HepG2 (cell line): ENCODE measurements around the gene TIAM2. TPM values are rescaled to one million over a fixed set of nuclear protein-coding genes. Genes with fewer than 3 reads are reported as not detected.

Source experiments
- CREB3 ChIP-seq: sonication (generic); formaldehyde crosslinking; IDR thresholded peaks from 2 replicates; pipeline ENCODE4 v1.5.0; 2020; ENCODE audit warnings: missing genetic modification reagents
- CREM ChIP-seq, 2 experiments: sonication (generic) in 1 of 2; formaldehyde crosslinking in 1 of 2; IDR thresholded peaks; 2 replicates each; pipeline versions ENCODE4 v1.4.0 to v1.6.1; 2016 to 2020; ENCODE audit warnings: antibody characterized with exemption in 1 of 2, mild to moderate bottlenecking in 1 of 2, missing genetic modification reagents in 1 of 2
- ETS1 ChIP-seq: sonication (generic); formaldehyde crosslinking; IDR thresholded peaks from 2 replicates; pipeline ENCODE4 v1.4.0; 2020; ENCODE audit warnings: missing genetic modification reagents
- FLYWCH1 ChIP-seq: sonication (generic); formaldehyde crosslinking; IDR thresholded peaks from 2 replicates; pipeline ENCODE4 v1.8.1; 2023; ENCODE audit warnings: mild to moderate bottlenecking, missing genetic modification reagents
- FOXK1 ChIP-seq: sonication (generic); formaldehyde crosslinking; IDR thresholded peaks from 2 replicates; pipeline ENCODE4 v1.4.0; 2020; ENCODE audit warnings: low read depth, missing genetic modification reagents, borderline replicate concordance
- IKZF4 ChIP-seq: sonication (generic); formaldehyde crosslinking; IDR thresholded peaks from 2 replicates; pipeline ENCODE4 v1.5.1; 2020; ENCODE audit warnings: borderline replicate concordance, mild to moderate bottlenecking, low read depth, missing genetic modification reagents; ENCODE audit errors: not compliant biosample characterization
- IRF2 ChIP-seq: IDR thresholded peaks from 2 replicates; pipeline ENCODE4 v1.6.1; 2018; ENCODE audit warnings: missing genetic modification reagents, missing compliant biosample characterization
- MXD4 ChIP-seq: IDR thresholded peaks from 2 replicates; pipeline ENCODE4 v1.6.1; 2016; ENCODE audit warnings: mild to moderate bottlenecking, missing biosample characterization, missing genetic modification reagents
- MZF1 ChIP-seq: sonication (generic); formaldehyde crosslinking; IDR thresholded peaks from 2 replicates; pipeline ENCODE4 v1.8.1; 2023; ENCODE audit warnings: mild to moderate bottlenecking, missing genetic modification reagents, borderline replicate concordance
- NFIB ChIP-seq: sonication (generic); formaldehyde crosslinking; IDR thresholded peaks from 2 replicates; pipeline ENCODE4 v1.9.0; 2021; ENCODE audit warnings: missing genetic modification reagents, mild to moderate bottlenecking, borderline replicate concordance
- PITX1 ChIP-seq: sonication (generic); formaldehyde crosslinking; IDR thresholded peaks from 2 replicates; pipeline ENCODE4 v1.5.1; 2020; ENCODE audit warnings: mild to moderate bottlenecking, missing genetic modification reagents
- POGZ ChIP-seq: sonication (generic); formaldehyde crosslinking; IDR thresholded peaks from 2 replicates; pipeline ENCODE4 v1.4.0; 2020; ENCODE audit warnings: mild to moderate bottlenecking, missing genetic modification reagents
- RAD21 ChIP-seq: fragments of 450-650 bp; formaldehyde crosslinking; IDR thresholded peaks from 2 replicates; pipeline ENCODE4 v1.5.0; 2020; ENCODE audit warnings: mild to moderate bottlenecking
- RXRB ChIP-seq: IDR thresholded peaks from 2 replicates; pipeline ENCODE4 v1.6.1; 2016; ENCODE audit warnings: borderline replicate concordance, missing genetic modification reagents, missing compliant biosample characterization
- SAFB2 ChIP-seq: sonication (generic); formaldehyde crosslinking; IDR thresholded peaks from 2 replicates; pipeline ENCODE4 v1.5.1; 2020; ENCODE audit warnings: missing genetic modification reagents, low read depth, mild to moderate bottlenecking, borderline replicate concordance
- ZEB1 ChIP-seq: IDR thresholded peaks from 2 replicates; pipeline ENCODE4 v1.6.1; 2012; ENCODE audit warnings: mild to moderate bottlenecking, low read depth, inconsistent platforms; ENCODE audit not compliant: insufficient replicate concordance
- ZFAT ChIP-seq: sonication (generic); formaldehyde crosslinking; conservative IDR thresholded peaks from 2 replicates; pipeline ENCODE4 v1.8.1; 2023; ENCODE audit warnings: missing genetic modification reagents, inconsistent platforms
- ZFY ChIP-seq: sonication (generic); formaldehyde crosslinking; IDR thresholded peaks from 2 replicates; pipeline ENCODE4 v1.4.0; 2020; ENCODE audit warnings: missing genetic modification reagents
- ZNF12 ChIP-seq: sonication (generic); formaldehyde crosslinking; IDR thresholded peaks from 2 replicates; pipeline ENCODE4 v1.5.0; 2020; ENCODE audit warnings: missing genetic modification reagents
- ZNF138 ChIP-seq: sonication (generic); formaldehyde crosslinking; IDR thresholded peaks from 2 replicates; pipeline ENCODE4 v1.5.0; 2020; ENCODE audit warnings: mild to moderate bottlenecking, low read depth, missing genetic modification reagents
- ZNF350 ChIP-seq: sonication (generic); formaldehyde crosslinking; IDR thresholded peaks from 2 replicates; pipeline ENCODE4 v1.4.0; 2020; ENCODE audit warnings: mild to moderate bottlenecking, low read depth, missing genetic modification reagents, borderline replicate concordance
- ZNF414 ChIP-seq: sonication (generic); formaldehyde crosslinking; IDR thresholded peaks from 2 replicates; pipeline ENCODE4 v1.5.0; 2020; ENCODE audit warnings: missing genetic modification reagents
- ZNF451 ChIP-seq: sonication (generic); formaldehyde crosslinking; IDR thresholded peaks from 2 replicates; pipeline ENCODE4 v1.5.0; 2020; ENCODE audit warnings: mild to moderate bottlenecking, missing genetic modification reagents
- ZNF724P ChIP-seq: sonication (generic); formaldehyde crosslinking; IDR thresholded peaks from 2 replicates; pipeline ENCODE4 v1.8.0; 2022; ENCODE audit warnings: missing genetic modification reagents, borderline replicate concordance
- ZNF772 ChIP-seq: sonication (generic); formaldehyde crosslinking; IDR thresholded peaks from 2 replicates; pipeline ENCODE4 v1.5.0; 2020; ENCODE audit warnings: mild to moderate bottlenecking, missing genetic modification reagents
- ZNF850 ChIP-seq: sonication (generic); formaldehyde crosslinking; conservative IDR thresholded peaks from 2 replicates; pipeline ENCODE4 v1.9.0; 2021; ENCODE audit warnings: mild to moderate bottlenecking, missing genetic modification reagents
- polyA plus RNA-seq, 8 experiments: library from polyadenylated mRNA; depleted of rRNA in 3 of 8; stranded (reverse) in 7 of 8; unstranded in 1 of 8; fragments of >200 nt; fragmentation: Illumina TruSeq in 4 of 8; extraction: Trizol in 4 of 8; gene quantifications; 2 replicates each; pipeline versions ENCODE4 v1.2.1 to v1.2.3, GENCODE V29; 2011 to 2016; ENCODE audit warnings: low read depth in 4 of 8, missing spikeins in 1 of 8, mixed read lengths in 1 of 8; ENCODE audit not compliant: insufficient read depth in 1 of 8
- total RNA-seq, 5 experiments: library from RNA; depleted of rRNA; stranded (reverse); fragments of >200 nt; fragmentation: Illumina TruSeq; extraction: Trizol; gene quantifications; 2 replicates each; pipeline ENCODE4 v1.2.3, GENCODE V29; 2016; ENCODE audit warnings: low read depth in 1 of 5

TIAM2 gene
- total and polyA plus RNA-seq, 2 of the 13 experiments (the other 11 are each of a cell fraction or from before 2014, with no cell fraction given) = 4.1 to 4.5 TPM

DNA sequence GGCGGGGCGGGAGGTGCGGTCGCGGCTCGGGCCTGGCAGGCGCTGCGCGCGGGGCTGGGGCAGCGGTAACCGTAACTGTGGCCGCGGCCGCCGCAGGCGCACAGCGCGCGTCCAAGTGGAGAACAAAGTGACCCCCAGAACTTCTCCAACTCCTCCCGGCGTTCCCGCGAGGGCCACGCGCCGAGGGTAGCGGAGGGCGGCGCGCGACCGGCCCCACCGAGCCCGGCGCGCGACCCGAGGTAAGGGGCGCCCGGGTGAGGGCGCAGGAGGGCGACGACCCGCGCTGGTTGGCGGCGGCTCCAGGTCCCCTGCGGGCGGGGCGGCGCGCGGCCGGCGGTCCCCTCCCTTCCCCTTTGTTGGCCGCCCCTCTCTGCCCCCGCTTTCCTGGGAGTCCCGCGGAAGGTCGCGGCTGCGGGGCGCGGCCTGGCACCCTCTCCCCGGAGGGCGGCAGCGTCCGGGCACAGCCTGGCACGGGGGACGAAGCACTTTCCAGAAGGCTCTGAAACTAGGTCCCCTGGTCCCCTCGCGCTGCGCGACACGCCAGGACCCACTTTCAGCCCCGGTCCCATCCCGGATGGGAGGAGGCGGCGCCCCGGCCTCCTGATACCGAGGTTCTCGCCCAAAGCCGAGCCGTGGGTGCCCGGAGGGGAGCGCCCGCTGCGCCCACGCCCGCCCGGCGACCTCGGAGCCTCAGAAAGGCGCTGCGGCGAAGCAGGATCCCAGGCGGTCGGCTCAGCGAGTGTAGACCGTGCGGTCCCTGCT, at the start of gene TIAM2 (continued):
- TF ChIP-seq ZNF772 (no peak), MZF1 (CRISPR knock-in tag) (0 out of 2 replicates have a peak, but pooled peaks have one; percentile 49), FLYWCH1 (CRISPR knock-in tag) (no peak), NFIB (CRISPR knock-in tag) (no peak), SAFB2 (CRISPR knock-in tag) (peak; percentile 46; the same call in 1 of the 2 replicates), ZFY (CRISPR knock-in tag) (peak; percentile 41), IRF2 (CRISPR knock-in tag) (no peak), ETS1 (0 out of 2 replicates have a peak, but pooled peaks have one; percentile 2), ZNF12 (CRISPR knock-in tag) (no peak), IKZF4 (CRISPR knock-in tag) (peak; percentile 62), ZNF414 (CRISPR knock-in tag) (0 out of 2 replicates have a peak, but pooled peaks have one; percentile 56), POGZ (CRISPR knock-in tag) (no peak), ZNF724P (CRISPR knock-in tag) (no peak), RXRB (CRISPR knock-in tag) (peak; percentile 10; the same call in 1 of the 2 replicates), CREB3 (CRISPR knock-in tag) (no peak), PITX1 (CRISPR knock-in tag) (0 out of 2 replicates have a peak, but pooled peaks have one; percentile 43), ZEB1 (no peak), FOXK1 (no peak), CREM (IDR thresholded peaks at IDR 0.05) (no peak), CREM (CRISPR knock-in tag; IDR thresholded peaks at IDR 0.05) (no peak), ZNF138 (CRISPR knock-in tag) (peak; percentile 28; the same call in 1 of the 2 replicates), ZNF850 (CRISPR knock-in tag) (0 out of 2 replicates have a peak, but pooled peaks have one; percentile 64), MXD4 (CRISPR knock-in tag) (no peak), ZNF451 (CRISPR knock-in tag) (0 out of 2 replicates have a peak, but pooled peaks have one; percentile 24), RAD21 (CRISPR knock-in tag) (peak; percentile 16; the same call in 1 of the 2 replicates), ZNF350 (CRISPR knock-in tag) (no peak), ZFAT (CRISPR knock-in tag) (0 out of 2 replicates have a peak, but pooled peaks have one; percentile 44)
